Stimulated activated CD8-positive, alpha-beta memory T cell treated with anti-CD3 and anti-CD28 coated beads, Interleukin-4, amount 100 ng/mL, for 1 hour (primary cell): Measurements from ENCODE around the gene SLC35F1.

Experiments
- DNase-seq, 2 donors: peaks; one replicate each; pipeline ENCODE4 v3.0.0-alpha.2; 2020; ENCODE audit warnings: low read depth in 2 of 2, low spot score in 1 of 2

SLC35F1 gene

DNA sequence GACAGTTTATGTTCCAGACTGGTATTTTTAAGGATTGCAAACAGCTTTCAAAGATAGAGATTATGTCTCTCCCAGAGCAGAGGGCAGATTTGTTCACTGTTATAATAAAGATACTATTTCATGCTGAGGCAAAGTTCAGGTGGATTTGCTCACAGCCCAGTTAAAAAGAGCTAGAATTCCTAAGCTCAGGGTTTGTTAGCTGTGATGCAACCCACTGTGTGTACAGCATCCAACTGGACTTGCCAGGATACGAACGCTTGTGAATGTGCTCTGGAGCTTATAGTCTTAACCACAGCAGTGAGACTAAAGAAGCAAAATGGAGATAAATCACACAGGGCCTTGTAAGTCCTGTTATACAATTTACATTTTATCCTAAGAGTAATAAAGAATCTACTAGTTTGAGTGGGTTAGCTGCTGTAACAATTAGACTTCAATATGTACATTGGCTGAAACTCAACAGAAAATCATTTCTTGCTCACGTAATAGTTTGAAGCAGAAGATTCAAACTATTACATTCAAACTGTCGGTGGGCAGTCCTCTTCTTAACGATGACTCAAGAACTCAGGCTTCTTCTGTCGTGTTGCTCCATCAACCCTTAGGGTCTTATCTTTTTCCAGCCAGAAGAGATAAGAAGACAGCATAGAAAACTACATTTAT is 437.1 kb downstream of the SLC35F1 start:
- DNase-seq: no peak

DNA sequence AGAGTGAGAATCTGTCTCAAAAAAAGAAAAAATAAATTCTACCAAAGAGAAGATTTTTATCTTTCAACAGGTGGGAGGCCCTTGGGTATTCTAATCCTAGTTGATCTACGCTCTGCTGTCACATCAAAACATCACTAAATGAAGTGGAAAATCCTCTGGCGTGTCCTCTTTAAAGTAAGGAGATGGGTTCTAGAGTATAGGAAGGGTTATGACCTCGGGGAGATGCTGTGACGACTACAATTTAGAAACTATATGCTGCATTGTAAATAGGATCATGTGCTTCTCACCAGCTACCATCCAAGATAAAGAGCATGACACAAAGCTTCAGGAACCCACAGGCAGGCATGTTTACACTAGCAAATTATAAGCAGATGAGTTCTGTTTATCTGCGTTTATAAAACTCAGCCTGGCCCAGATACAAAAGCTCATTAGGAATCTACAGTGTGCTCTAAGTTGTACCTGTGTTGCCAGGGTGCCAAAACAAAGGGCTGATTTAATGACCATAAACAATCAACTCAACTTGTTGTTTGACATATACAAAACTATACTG is 443.9 kb downstream of the SLC35F1 start:
- DNase-seq: no peak

DNA sequence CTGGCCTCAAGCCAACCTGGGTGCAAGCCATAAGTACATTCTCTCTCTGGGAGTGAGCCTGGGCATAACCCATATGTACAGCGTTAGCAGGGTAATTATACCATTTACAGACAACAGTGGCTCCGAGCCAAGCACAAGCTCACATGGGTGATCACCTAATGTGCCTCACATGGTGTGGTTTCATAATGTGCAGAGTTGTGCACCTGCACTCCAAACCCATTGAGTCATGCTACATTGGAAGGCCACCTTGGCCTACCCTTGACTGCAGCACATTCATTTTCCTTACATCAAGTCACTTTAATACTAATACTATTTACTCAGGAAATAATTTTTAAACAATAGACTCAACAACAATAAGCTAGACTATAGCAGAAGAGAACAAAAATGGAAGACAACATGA is 446.5 kb downstream of the SLC35F1 start:
- DNase-seq: no peak

DNA sequence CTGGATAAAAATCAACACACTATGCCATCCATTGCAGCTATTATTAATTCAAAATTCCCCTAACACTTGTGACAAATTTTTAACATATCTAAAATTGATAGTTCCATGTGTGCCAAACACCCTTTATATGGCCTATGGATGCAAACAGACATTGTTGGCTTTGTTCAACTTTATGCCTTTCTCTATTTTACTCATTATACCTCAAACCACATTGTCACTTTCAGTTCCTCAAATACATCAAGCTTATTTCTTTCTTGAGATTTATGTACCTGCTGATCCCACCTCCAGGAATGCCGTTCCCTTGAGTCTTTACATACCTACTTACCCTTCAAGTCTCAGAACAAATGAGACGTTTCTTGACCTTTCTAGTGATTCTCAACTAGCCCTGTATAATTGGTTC is 447.6 kb downstream of the SLC35F1 start:
- DNase-seq: no peak

DNA sequence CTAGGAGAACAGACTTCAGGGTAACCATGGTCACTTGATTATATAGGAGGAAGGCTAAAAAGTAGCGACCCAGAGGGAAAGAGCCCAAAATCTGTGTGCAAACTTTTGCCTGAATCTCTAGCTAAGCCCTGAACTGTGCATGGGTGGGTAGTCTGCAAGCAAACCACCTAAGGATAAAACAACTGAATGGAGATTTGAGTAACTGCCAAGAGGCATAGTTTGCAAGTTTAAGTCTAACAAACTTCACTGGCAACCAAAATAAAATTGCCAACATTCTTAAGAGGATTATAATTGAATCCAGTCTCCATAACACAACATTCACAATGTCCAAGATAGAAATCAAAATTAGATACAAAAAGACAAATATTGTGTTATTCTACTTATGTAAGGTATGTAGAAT is 449.0 kb downstream of the SLC35F1 start:
- no peak for DNase-seq

DNA sequence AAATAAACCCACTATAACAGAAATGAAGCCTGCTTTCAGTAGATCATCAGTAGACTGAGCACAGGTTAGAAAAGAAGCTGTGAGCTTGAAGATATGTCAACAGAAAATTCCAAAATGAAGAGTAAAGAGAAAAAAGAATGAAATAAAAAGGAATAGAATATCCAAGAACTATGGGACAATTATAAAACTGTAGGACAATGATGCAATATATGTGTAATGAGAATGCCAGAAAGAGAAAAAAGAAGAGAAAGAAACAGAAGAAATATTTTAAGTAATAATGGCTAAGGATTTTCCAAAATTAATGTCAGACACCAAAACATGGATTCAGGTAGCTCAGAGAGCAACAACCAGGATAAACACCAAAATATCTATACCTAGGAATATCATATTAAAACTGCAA is 449.6 kb downstream of the SLC35F1 start:
- no peak for DNase-seq
